ENCODE measurements around the gene NEURL2. TPM values are rescaled to one million over a fixed set of nuclear protein-coding genes. Genes with fewer than 3 reads are reported as not detected.

Gene NEURL2
- total RNA-seq, 1 experiment from 2014 or later = 3.3 TPM

- POLR2A ChIA-PET (ENCODE audit: low non-redundant PET) = no interaction called here
- BruUV-seq (replicated peaks) = no TSS peak
- Histone ChIP-seq H3K4me1 (ENCODE audit: insufficient read depth, low read length, poor library complexity, severe bottlenecking) (no peaks in the 10 kb centered on the region), H3K27ac (ENCODE audit: low read depth, low read length, poor library complexity, severe bottlenecking) (no peak overlapping the region), H3K4me3 (ENCODE audit: low read depth, low read length, poor library complexity, severe bottlenecking) (no peak overlapping the region), H3K36me3 (ENCODE audit: insufficient read depth, low read length, poor library complexity, severe bottlenecking) (peaks cover 20% of the 10 kb centered on the region), H3K27me3 (replicated peaks; ENCODE audit: insufficient read depth, low read depth, low read length, poor library complexity) (no peaks in the 10 kb centered on the region), H3K9me3 (ENCODE audit: low read depth, low read length, poor library complexity, severe bottlenecking) (no peaks in the 10 kb centered on the region)
- TF ChIP-seq EZH2 (IDR thresholded peaks at IDR 0.05; ENCODE audit: borderline replicate concordance, low read depth, low read length, poor library complexity, severe bottlenecking) = no peak
- TF ChIP-seq CTCF (conservative IDR thresholded peaks at IDR 0.05; ENCODE audit: low read depth, low read length) = no peak
- CTCF ChIA-PET = no interaction called here
- intact Hi-C loops (cut with micrococcal nuclease; ENCODE audit: unreplicated experiment) = no loop called here
- DNase-seq (ENCODE audit: low spot score) = no peak
Measured at GRCh38 chr20:45842169-45842812, 48.7 kb downstream of the NEURL2 start.

- no peak overlapping the region for H3K27ac ChIP-seq (ENCODE audit: low read depth, low read length, poor library complexity, severe bottlenecking)
- no TSS peak for BruUV-seq (replicated peaks)
- intact Hi-C loops (cut with micrococcal nuclease; ENCODE audit: unreplicated experiment) = no loop called here
- peaks cover 20% of the 10 kb centered on the region for H3K36me3 ChIP-seq (ENCODE audit: insufficient read depth, low read length, poor library complexity, severe bottlenecking)
- no peak overlapping the region for H3K4me3 ChIP-seq (ENCODE audit: low read depth, low read length, poor library complexity, severe bottlenecking)
- ChIA-PET CTCF (no interaction called here), POLR2A (ENCODE audit: low non-redundant PET) (no interaction called here)
- no peaks in the 10 kb centered on the region for H3K4me1 ChIP-seq (ENCODE audit: insufficient read depth, low read length, poor library complexity, severe bottlenecking)
- DNase-seq (ENCODE audit: low spot score) = no peak
- no peaks in the 10 kb centered on the region for H3K9me3 ChIP-seq (ENCODE audit: low read depth, low read length, poor library complexity, severe bottlenecking)
- TF ChIP-seq EZH2 (IDR thresholded peaks at IDR 0.05; ENCODE audit: borderline replicate concordance, low read depth, low read length, poor library complexity, severe bottlenecking) (no peak), CTCF (conservative IDR thresholded peaks at IDR 0.05; ENCODE audit: low read depth, low read length) (no peak)
- no peaks in the 10 kb centered on the region for H3K27me3 ChIP-seq (replicated peaks; ENCODE audit: insufficient read depth, low read depth, low read length, poor library complexity)
Measured at GRCh38 chr20:45841407-45842129, 49.4 kb downstream of the NEURL2 start.

GRCh38 chr20:45840700-45841198, 50.3 kb downstream of the NEURL2 start:
- ChIA-PET POLR2A (ENCODE audit: low non-redundant PET) (no interaction called here), CTCF (no interaction called here)
- no TSS peak for BruUV-seq (replicated peaks)
- intact Hi-C loops (cut with micrococcal nuclease; ENCODE audit: unreplicated experiment) = no loop called here
- H3K27ac ChIP-seq (ENCODE audit: low read depth, low read length, poor library complexity, severe bottlenecking) = no peak overlapping the region
- H3K27me3 ChIP-seq (replicated peaks; ENCODE audit: insufficient read depth, low read depth, low read length, poor library complexity) = no peaks in the 10 kb centered on the region
- H3K9me3 ChIP-seq (ENCODE audit: low read depth, low read length, poor library complexity, severe bottlenecking) = no peaks in the 10 kb centered on the region
- DNase-seq (ENCODE audit: low spot score) = no peak
- H3K4me3 ChIP-seq (ENCODE audit: low read depth, low read length, poor library complexity, severe bottlenecking) = no peak overlapping the region
- H3K4me1 ChIP-seq (ENCODE audit: insufficient read depth, low read length, poor library complexity, severe bottlenecking) = no peaks in the 10 kb centered on the region
- H3K36me3 ChIP-seq (ENCODE audit: insufficient read depth, low read length, poor library complexity, severe bottlenecking) = peaks cover 20% of the 10 kb centered on the region
- no peak for TF ChIP-seq CTCF (conservative IDR thresholded peaks at IDR 0.05; ENCODE audit: low read depth, low read length)
- TF ChIP-seq EZH2 (IDR thresholded peaks at IDR 0.05; ENCODE audit: borderline replicate concordance, low read depth, low read length, poor library complexity, severe bottlenecking) = no peak

Other genes starting within 250 kb of the NEURL2 start
- gene WFDC11, start 221.0 kb downstream of the NEURL2 start, total RNA-seq (2021) = not detected in 2 replicates
- gene WFDC13, start 189.2 kb downstream of the NEURL2 start, total RNA-seq (2021) = not detected in 2 replicates
- gene WFDC10B, start 186.2 kb downstream of the NEURL2 start, total RNA-seq (2021) = not detected in 2 replicates
- not detected in 2 replicates for gene SPINT4, start 168.9 kb downstream of the NEURL2 start, total RNA-seq (2021)
- 0.63 TPM in 1 of 2 replicates, not detected in the other for gene WFDC3, start 99.3 kb downstream of the NEURL2 start, total RNA-seq (2021)
- 44.6 and 45.9 TPM in 2 replicates for gene DNTTIP1, start 99.3 kb downstream of the NEURL2 start, total RNA-seq (2021)
- 241 and 249 TPM in 2 replicates for gene UBE2C, start 78.6 kb downstream of the NEURL2 start, total RNA-seq (2021)
- not detected in 2 replicates for gene TNNC2, start 63.9 kb downstream of the NEURL2 start, total RNA-seq (2021)
- 3.1 and 7.3 TPM in 2 replicates for gene SNX21, start 57.4 kb downstream of the NEURL2 start, total RNA-seq (2021)
- 16.9 and 19.8 TPM in 2 replicates for gene ACOT8, start 33.8 kb downstream of the NEURL2 start, total RNA-seq (2021)
- gene ZSWIM3, start 33.6 kb downstream of the NEURL2 start, total RNA-seq (2021) = 2.6 TPM in 2 replicates
- 13.2 and 14.3 TPM in 2 replicates for gene ZSWIM1, start 10.0 kb downstream of the NEURL2 start, total RNA-seq (2021)
- 1.9 and 2.0 TPM in 2 replicates for gene SPATA25, start 3.6 kb downstream of the NEURL2 start, total RNA-seq (2021)
- gene CTSA, start 127 bp upstream of the NEURL2 start, total RNA-seq (2021) = 76.7 and 83.5 TPM in 2 replicates
- gene PLTP, start 20.9 kb upstream of the NEURL2 start, total RNA-seq (2021) = 58.3 and 62.8 TPM in 2 replicates
- gene PCIF1, start 43.5 kb upstream of the NEURL2 start, total RNA-seq (2021) = 47.5 and 55.8 TPM in 2 replicates
- 31.9 and 32.9 TPM in 2 replicates for gene ZNF335, start 81.0 kb upstream of the NEURL2 start, total RNA-seq (2021)
- gene MMP9, start 117.7 kb upstream of the NEURL2 start, total RNA-seq (2021) = 2.4 and 2.8 TPM in 2 replicates
- gene SLC12A5, start 138.0 kb upstream of the NEURL2 start, total RNA-seq (2021) = 20.0 and 20.9 TPM in 2 replicates
- gene NCOA5, start 198.8 kb upstream of the NEURL2 start, total RNA-seq (2021) = 44.1 and 55.4 TPM in 2 replicates
- gene CD40, start 227.1 kb upstream of the NEURL2 start, total RNA-seq (2021) = 16.3 and 18.7 TPM in 2 replicates

All from A673 (cell line).